DOHH2 (cell line): ENCODE data around the gene TMPRSS4.

Experiments used
- CTCF ChIP-seq: fragments of 200-600 bp; sonication (generic); IDR thresholded peaks from one replicate; pipeline ENCODE4 v1.5.1; 2014; ENCODE audit warnings: antibody characterized with exemption, mild to moderate bottlenecking, low read depth, low read length; ENCODE audit not compliant: poor library complexity, severe bottlenecking
- EZH2phosphoT487 ChIP-seq: fragments of 200-600 bp; sonication (generic); IDR thresholded peaks from 2 replicates; pipeline ENCODE4 v1.6.1; 2017; ENCODE audit warnings: borderline replicate concordance, mild to moderate bottlenecking, antibody characterized with exemption, low read length, moderate library complexity, mixed read lengths

GRCh38 chr11:118142809-118143208, 65.9 kb downstream of the TMPRSS4 start:
- TF ChIP-seq CTCF (no peak), EZH2phosphoT487 (no peak)
